CD4-positive, CD25-positive, alpha-beta regulatory T cell (primary cell): ENCODE data around the gene FNIP2. TPM values are rescaled to one million over a fixed set of nuclear protein-coding genes. Genes with fewer than 3 reads are reported as not detected.
"Not testable (repeated sequence)": the region's sequence is repeated elsewhere in the genome, so short reads cannot be mapped to it uniquely, and the experiment has no call there.

Experiments
- ATAC-seq, 2 donors: fragments of 150-1000 bp; cut with Tn5 transposase; one replicate each; pipeline ENCODE4 v1.10.0; 2021; ENCODE audit warnings: low read depth in 2 of 2, moderate number of reproducible peaks in 2 of 2, moderate library complexity in 1 of 2
- DNase-seq, 3 donors: peaks; one replicate each; pipeline versions ENCODE4 v3.0.0 to v3.0.0-alpha.2; 2012 to 2022; ENCODE audit warnings: mixed read lengths in 1 of 3
- H3K27ac ChIP-seq: one replicate; pipeline ENCODE4 v1.7.0; 2013; ENCODE audit warnings: mild to moderate bottlenecking, low read length; ENCODE audit not compliant: insufficient read depth, poor library complexity, severe bottlenecking
- H3K27me3 ChIP-seq: one replicate; pipeline ENCODE4 v1.7.0; 2013; ENCODE audit warnings: low read length; ENCODE audit not compliant: control insufficient read depth, insufficient read depth
- H3K36me3 ChIP-seq: one replicate; pipeline ENCODE4 v1.7.0; 2013; ENCODE audit warnings: mild to moderate bottlenecking, low read length, moderate library complexity; ENCODE audit not compliant: control insufficient read depth, insufficient read depth
- H3K4me1 ChIP-seq: 2 replicates; pipeline ENCODE4 v1.7.0; 2013; ENCODE audit warnings: mild to moderate bottlenecking, low read length; ENCODE audit not compliant: insufficient read depth, control insufficient read depth, poor library complexity, severe bottlenecking
- H3K4me3 ChIP-seq: one replicate; pipeline ENCODE4 v1.7.0; 2013; ENCODE audit warnings: low read depth, mild to moderate bottlenecking, low read length, moderate library complexity
- H3K9me3 ChIP-seq, 2 experiments: 1 replicate in 1 of 2; 2 replicates in 1 of 2; pipeline ENCODE4 v1.7.0; 2013; ENCODE audit warnings: low read length in 2 of 2, mild to moderate bottlenecking in 1 of 2, moderate library complexity in 1 of 2; ENCODE audit not compliant: control insufficient read depth in 2 of 2
- H3K27ac Mint-ChIP-seq, 3 donors: one replicate each; pipeline ENCODE4 v1.8.0; 2020 to 2022; ENCODE audit warnings: mild to moderate bottlenecking in 3 of 3, mixed read lengths in 3 of 3, moderate library complexity in 2 of 3
- H3K27me3 Mint-ChIP-seq: one replicate; pipeline ENCODE4 v1.8.0; 2022; ENCODE audit warnings: mild to moderate bottlenecking, mixed read lengths
- H3K36me3 Mint-ChIP-seq: one replicate; pipeline ENCODE4 v1.8.0; 2020; ENCODE audit warnings: mixed read lengths
- H3K4me1 Mint-ChIP-seq, 4 donors: one replicate each; pipeline ENCODE4 v1.8.0; 2020 to 2022; ENCODE audit warnings: mixed read lengths in 4 of 4, mild to moderate bottlenecking in 1 of 4
- H3K4me3 Mint-ChIP-seq, 4 donors: one replicate each; pipeline ENCODE4 v1.8.0; 2020 to 2022; ENCODE audit warnings: mild to moderate bottlenecking in 4 of 4, mixed read lengths in 4 of 4, moderate library complexity in 3 of 4
- H3K9me3 Mint-ChIP-seq, 7 donors: one replicate each; pipeline ENCODE4 v1.8.0; 2020 to 2022; ENCODE audit warnings: mixed read lengths in 7 of 7, mild to moderate bottlenecking in 3 of 7, moderate library complexity in 2 of 7
- polyA plus RNA-seq, 4 donors: library from polyadenylated mRNA; unstranded; fragments of 300-500 nt; fragmentation: Illumina TruSeq; gene quantifications; one replicate each; pipeline ENCODE4 v1.2.3, GENCODE V29; 2021
- total RNA-seq: library from RNA; stranded (reverse); gene quantifications from one replicate; pipeline ENCODE4 v1.2.3, GENCODE V29; 2022

Gene FNIP2
- total and polyA plus RNA-seq, 5 donors from 2014 or later, result 1.5 to 8.9 (median 2.3) TPM

DNA sequence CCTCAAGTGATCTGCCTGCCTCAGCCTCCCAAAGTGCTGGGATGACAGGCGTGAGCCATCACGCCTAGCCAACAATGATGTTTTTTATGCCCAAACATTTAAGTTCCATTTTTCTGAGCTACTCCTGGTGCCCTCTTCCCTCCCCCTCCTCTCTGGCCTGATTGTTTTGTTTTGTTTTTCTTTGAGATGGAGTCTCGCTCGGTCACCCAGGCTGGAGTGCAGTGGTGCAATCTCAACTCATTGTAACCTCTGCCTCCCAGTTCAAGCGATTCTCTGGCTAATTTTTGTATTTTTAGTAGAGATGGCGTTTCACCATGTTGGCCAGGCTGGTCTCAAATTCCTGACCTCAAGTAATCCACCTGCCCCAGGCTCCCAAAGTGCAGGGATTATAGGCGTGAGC, 13.0 kb upstream of the FNIP2 start:
- not testable (repeated sequence) for H3K9me3 Mint-ChIP-seq, DNase-seq, H3K27ac ChIP-seq, H3K4me1 ChIP-seq, H3K9me3 ChIP-seq, H3K36me3 Mint-ChIP-seq, H3K36me3 ChIP-seq, ATAC-seq, H3K27ac Mint-ChIP-seq, H3K4me1 Mint-ChIP-seq, H3K4me3 Mint-ChIP-seq, H3K27me3 ChIP-seq, H3K4me3 ChIP-seq
- peaks cover 29% of the 10 kb centered on the region for H3K27me3 Mint-ChIP-seq

DNA sequence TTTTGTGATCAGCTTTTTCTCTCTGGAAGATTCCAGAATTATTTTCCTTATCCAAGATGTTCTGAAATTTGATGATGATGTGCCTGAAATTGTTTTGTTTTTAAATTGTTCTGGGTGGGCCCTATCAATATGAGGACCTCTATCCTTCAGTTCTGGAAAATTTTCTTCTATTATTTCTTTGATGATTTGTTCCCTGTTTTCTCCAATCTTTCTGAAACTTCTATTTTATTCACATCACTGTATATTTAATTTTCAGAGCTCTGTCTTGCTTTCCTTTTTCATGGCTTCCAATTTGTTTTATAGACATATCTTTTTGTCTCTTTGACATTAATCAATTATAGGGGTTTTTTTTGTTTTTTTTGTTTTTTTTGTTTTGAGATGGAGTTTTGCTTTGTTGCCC, 12.2 kb upstream of the FNIP2 start:
- DNase-seq, result no peak
- Mint-ChIP-seq H3K36me3 (no peaks in the 10 kb centered on the region), H3K27me3 (peaks cover 31% of the 10 kb centered on the region), H3K4me3 (no peak overlapping the region), H3K27ac (no peak overlapping the region), H3K9me3 (peaks cover 0 to 7% (median 0%) of the 10 kb centered on the region in 7 donors), H3K4me1 (no peaks in the 10 kb centered on the region)
- Histone ChIP-seq H3K27me3 (peaks cover 6% of the 10 kb centered on the region), H3K9me3 (no peaks in the 10 kb centered on the region), H3K27ac (no peak overlapping the region), H3K4me1 (no peaks in the 10 kb centered on the region), H3K4me3 (no peak overlapping the region), H3K36me3 (no peaks in the 10 kb centered on the region)
- ATAC-seq, result no peak

DNA sequence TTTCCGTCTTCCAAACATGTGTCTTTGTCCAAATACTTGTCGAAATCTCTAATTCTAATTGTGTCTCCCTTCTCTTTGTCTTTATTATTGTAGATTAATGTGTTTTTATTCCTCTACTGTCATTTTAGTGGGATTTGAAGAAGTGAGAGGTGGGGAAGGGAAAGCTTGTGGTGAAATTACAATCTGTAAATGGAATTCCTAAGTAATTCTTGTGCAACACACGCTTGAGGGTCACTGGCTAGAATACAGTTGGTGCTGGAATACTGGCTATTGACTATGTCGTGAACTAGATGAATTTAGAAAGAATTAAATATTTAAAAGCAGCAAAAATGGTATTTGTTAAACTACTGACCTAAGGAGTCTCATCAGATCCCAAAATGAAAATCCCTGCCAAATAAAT, 10.7 kb upstream of the FNIP2 start:
- no peaks in the 10 kb centered on the region for H3K36me3 Mint-ChIP-seq
- peaks cover 6% of the 10 kb centered on the region for H3K27me3 ChIP-seq
- H3K4me1 Mint-ChIP-seq, result no peaks in the 10 kb centered on the region
- peaks cover 0 to 7% (median 0%) of the 10 kb centered on the region in 7 donors for H3K9me3 Mint-ChIP-seq
- ATAC-seq, result no peak
- H3K27ac Mint-ChIP-seq, result no peak overlapping the region
- H3K4me1 ChIP-seq, result no peaks in the 10 kb centered on the region
- no peak overlapping the region for H3K4me3 ChIP-seq
- H3K27ac ChIP-seq, result no peak overlapping the region
- no peak for DNase-seq
- H3K27me3 Mint-ChIP-seq, result peaks cover 34% of the 10 kb centered on the region
- no peaks in the 10 kb centered on the region for H3K36me3 ChIP-seq
- no peak overlapping the region for H3K4me3 Mint-ChIP-seq
- H3K9me3 ChIP-seq, result no peaks in the 10 kb centered on the region

DNA sequence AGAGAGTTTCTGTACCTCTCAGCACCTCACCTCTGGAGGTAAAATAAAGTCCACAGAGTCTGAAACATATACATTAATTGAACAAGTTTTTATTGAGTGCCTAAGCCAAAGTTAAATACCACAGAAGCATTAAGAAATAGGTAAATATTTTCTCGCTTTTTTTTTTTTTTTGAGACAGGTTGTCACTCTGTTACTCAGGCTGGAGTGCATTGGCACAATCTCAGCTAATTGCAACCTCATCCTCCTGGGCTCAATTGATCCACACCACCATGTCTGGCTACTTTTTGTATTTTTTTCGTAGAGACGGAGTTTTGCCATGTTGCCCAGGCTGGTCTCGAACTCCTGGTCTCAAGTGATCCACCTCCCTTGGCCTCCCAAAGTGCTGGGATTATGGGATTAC, 10.1 kb upstream of the FNIP2 start:
- H3K4me3 Mint-ChIP-seq, result no peak overlapping the region
- H3K36me3 Mint-ChIP-seq, result no peaks in the 10 kb centered on the region
- no peak overlapping the region for H3K4me3 ChIP-seq
- H3K27me3 Mint-ChIP-seq, result peaks cover 34% of the 10 kb centered on the region
- H3K4me1 Mint-ChIP-seq, result no peaks in the 10 kb centered on the region
- no peak overlapping the region for H3K27ac Mint-ChIP-seq
- H3K4me1 ChIP-seq, result no peaks in the 10 kb centered on the region
- DNase-seq (no peak), ATAC-seq (no peak)
- no peaks in the 10 kb centered on the region for H3K9me3 ChIP-seq
- peaks cover 0 to 7% (median 0%) of the 10 kb centered on the region in 7 donors for H3K9me3 Mint-ChIP-seq
- peaks cover 6% of the 10 kb centered on the region for H3K27me3 ChIP-seq
- H3K27ac ChIP-seq, result no peak overlapping the region
- H3K36me3 ChIP-seq, result no peaks in the 10 kb centered on the region

DNA sequence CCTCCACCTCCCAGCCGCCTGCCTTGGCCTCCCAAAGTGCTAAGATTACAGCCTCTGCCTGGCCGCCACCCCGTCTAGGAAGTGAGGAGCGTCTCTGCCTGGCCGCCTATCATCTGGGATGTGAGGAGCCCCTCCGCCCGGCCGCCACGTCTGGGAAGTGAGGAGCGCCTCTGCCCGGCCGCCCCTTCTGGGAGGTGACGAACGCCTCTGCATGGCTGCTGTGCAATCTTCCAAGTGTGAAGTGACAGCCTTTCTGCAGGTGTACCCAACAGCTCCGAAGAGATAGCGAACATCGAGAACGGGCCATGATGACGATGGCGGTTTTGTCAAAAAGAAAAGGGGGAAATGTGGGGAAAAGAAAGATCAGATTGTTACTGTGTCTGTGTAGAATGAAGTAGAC, 9.3 kb upstream of the FNIP2 start:
- H3K4me1 ChIP-seq, H3K9me3 Mint-ChIP-seq, H3K4me3 ChIP-seq, H3K36me3 ChIP-seq, H3K9me3 ChIP-seq, H3K36me3 Mint-ChIP-seq, H3K27ac Mint-ChIP-seq, H3K4me3 Mint-ChIP-seq, H3K27me3 ChIP-seq, DNase-seq, ATAC-seq, H3K27ac ChIP-seq, H3K4me1 Mint-ChIP-seq: not testable (repeated sequence)
- peaks cover 34% of the 10 kb centered on the region for H3K27me3 Mint-ChIP-seq

DNA sequence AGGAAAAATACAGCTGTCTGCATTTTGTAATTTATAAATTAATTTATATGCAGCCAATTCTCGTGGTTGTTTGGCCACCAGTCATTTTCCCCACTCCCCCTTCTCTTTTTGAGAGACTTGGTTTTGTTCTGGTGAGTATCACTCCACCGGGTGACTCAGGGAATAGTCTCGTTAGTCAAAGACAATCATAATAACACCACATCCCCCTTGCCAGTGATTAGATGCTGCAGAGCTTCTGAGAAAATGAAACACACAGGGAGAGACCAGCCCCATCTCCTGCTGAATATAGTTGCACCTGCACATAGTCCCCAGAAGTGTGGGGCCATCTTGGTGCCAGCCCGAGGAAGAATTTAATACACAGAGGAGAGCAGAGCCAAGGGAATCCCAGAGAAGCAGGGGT, 8.0 kb upstream of the FNIP2 start:
- Mint-ChIP-seq H3K9me3 (peaks cover 0 to 7% (median 0%) of the 10 kb centered on the region in 7 donors), H3K36me3 (no peaks in the 10 kb centered on the region), H3K27ac (no peak overlapping the region), H3K27me3 (peaks cover 34% of the 10 kb centered on the region), H3K4me1 (peaks cover 0 to 5% (median 2%) of the 10 kb centered on the region in 4 donors), H3K4me3 (no peak overlapping the region)
- peaks cover 6% of the 10 kb centered on the region for H3K27me3 ChIP-seq
- H3K4me3 ChIP-seq, result no peak overlapping the region
- H3K27ac ChIP-seq, result no peak overlapping the region
- H3K4me1 ChIP-seq, result no peaks in the 10 kb centered on the region
- DNase-seq (no peak), ATAC-seq (no peak)
- no peaks in the 10 kb centered on the region for H3K36me3 ChIP-seq
- no peaks in the 10 kb centered on the region for H3K9me3 ChIP-seq

DNA sequence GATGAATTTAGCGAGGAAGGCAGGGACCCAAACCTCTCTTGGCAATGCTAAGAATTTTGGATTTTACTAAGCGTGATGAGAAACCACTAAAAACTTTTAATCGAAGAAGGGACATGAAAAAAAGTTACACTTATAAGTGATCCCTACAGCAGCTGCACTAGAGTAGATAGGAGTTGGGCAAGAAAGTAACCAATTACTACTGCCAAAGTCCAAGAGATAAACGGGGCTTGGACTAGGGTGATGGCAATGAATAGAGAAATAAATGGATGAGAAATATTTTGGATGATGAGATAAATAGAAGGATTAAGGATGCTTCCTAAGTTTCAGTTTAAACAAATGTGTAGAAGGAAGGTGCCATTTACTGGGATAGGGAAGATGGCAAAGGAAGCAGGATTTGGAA, 6.3 kb upstream of the FNIP2 start:
- Mint-ChIP-seq H3K9me3 (peaks cover 0 to 2% (median 0%) of the 10 kb centered on the region in 7 donors), H3K27ac (no peak overlapping the region), H3K27me3 (peaks cover 31% of the 10 kb centered on the region), H3K4me1 (peaks cover 0 to 12% (median 3%) of the 10 kb centered on the region in 4 donors), H3K4me3 (peak overlapping the region in 1 of 4 donors; percentile 8), H3K36me3 (no peaks in the 10 kb centered on the region)
- no peak for DNase-seq
- Histone ChIP-seq H3K27me3 (peaks cover 13% of the 10 kb centered on the region), H3K36me3 (no peaks in the 10 kb centered on the region), H3K9me3 (no peaks in the 10 kb centered on the region), H3K4me1 (no peaks in the 10 kb centered on the region), H3K4me3 (no peak overlapping the region), H3K27ac (no peak overlapping the region)
- ATAC-seq, result no peak

DNA sequence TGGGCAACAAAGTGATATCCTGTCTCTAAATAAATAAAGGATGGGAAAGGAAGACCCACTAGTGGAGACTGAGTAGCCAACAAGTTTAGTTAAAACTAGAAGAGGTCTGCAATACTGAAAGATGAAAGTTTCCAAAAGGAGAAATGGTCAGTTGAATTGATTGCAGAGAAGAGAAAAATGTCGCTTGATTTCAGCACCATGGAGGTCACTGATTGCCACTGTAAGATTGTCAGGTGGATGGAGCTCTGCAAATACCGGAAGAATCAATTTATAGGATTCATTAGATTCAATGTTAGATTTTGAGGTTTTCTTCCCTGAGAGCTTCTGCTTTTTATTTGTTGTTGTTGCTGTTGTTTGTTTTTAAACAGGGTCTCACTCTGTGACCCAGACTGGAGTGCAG, 5.4 kb upstream of the FNIP2 start:
- Mint-ChIP-seq H3K27ac (no peak overlapping the region), H3K36me3 (no peaks in the 10 kb centered on the region), H3K9me3 (peaks cover 0 to 2% (median 0%) of the 10 kb centered on the region in 7 donors), H3K27me3 (peaks cover 26% of the 10 kb centered on the region), H3K4me3 (no peak overlapping the region), H3K4me1 (peaks cover 3 to 12% (median 8%) of the 10 kb centered on the region in 4 donors)
- no peak for DNase-seq
- no peaks in the 10 kb centered on the region for H3K9me3 ChIP-seq
- no peak for ATAC-seq
- no peak overlapping the region for H3K27ac ChIP-seq
- H3K4me1 ChIP-seq, result peaks cover 4% of the 10 kb centered on the region
- H3K27me3 ChIP-seq, result peaks cover 11% of the 10 kb centered on the region
- H3K4me3 ChIP-seq, result no peak overlapping the region
- H3K36me3 ChIP-seq, result no peaks in the 10 kb centered on the region
